Stimulated activated CD4-positive, alpha-beta T cell treated with anti-CD3 and anti-CD28 coated beads, Interleukin-2, amount 100 ng/mL, for 48 hours (primary cell): ENCODE measurements around the gene NOL4L.

Experiments
- DNase-seq, 2 donors: peaks; one replicate each; pipeline ENCODE4 v3.0.0-alpha.2; 2020

Gene NOL4L

GRCh38 chr20:32559753-32560380, 25.3 kb downstream of the NOL4L start:
- no peak for DNase-seq

- no peak for DNase-seq
Observed at GRCh38 chr20:32559205-32559752, 25.9 kb downstream of the NOL4L start.

DNA sequence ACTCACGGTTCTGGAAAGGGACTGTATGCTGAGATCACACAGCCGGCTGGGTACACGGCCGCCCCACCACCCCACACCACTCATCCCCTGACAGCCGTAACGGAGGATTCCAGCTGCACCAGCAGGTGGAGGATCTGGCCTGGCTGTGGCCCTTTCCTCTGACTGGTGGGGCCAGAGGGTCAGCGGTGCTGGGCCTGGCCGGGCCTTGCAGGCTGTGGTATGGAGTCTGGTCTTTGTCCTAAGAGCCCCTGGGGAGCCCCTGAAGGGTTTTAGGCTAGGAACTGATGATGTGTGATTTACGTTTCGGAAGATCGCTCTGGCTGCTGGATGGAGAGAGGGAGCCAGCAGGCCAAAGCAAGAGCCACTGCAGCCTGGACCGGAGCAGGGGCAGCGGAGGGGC, 26.6 kb downstream of the NOL4L start:
- no peak for DNase-seq

GRCh38 chr20:32557319-32557718, 27.8 kb downstream of the NOL4L start:
- no peak for DNase-seq

DNA sequence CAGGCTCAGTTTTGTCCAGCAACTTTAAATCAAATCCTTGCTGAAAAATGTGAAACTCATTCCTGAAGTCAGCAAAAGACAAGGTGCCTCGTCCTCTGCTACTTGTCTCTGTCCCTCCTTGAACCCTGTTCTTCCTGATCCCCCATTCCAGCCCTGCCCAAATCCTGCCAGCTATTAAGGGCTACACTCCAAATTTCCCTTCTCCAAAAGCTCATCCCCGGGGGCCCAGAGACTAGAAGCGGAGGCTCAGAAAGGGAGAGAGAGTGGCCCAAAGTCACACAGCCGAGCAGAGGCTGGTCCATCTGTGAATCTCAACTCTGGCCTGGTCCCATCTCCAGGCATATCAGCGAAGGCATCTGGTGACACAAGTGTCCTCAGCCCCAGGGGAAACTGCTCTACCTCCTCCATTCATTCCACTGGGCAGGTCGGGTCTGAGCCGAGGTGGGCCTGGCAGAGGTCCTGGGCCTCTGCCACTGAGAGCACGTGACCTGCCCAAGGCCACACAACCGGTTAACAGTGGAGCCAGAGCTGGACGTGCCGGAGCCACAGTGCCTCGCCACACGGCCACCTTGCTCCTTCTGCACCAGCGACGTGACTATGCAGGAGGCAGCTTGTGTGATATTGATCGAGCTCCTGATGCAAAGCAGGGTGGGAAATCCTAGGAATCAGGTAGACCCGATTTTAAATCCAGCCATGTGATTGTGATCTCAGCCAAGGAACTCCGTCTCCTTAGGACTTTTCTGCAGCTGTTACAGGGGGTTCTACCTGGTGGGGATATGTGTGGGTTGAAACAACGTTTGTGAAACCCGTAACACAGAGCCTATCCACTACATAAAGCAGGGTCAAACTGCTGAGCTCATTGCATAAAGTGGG, 28.6 kb downstream of the NOL4L start:
- DNase-seq, result no peak

DNA sequence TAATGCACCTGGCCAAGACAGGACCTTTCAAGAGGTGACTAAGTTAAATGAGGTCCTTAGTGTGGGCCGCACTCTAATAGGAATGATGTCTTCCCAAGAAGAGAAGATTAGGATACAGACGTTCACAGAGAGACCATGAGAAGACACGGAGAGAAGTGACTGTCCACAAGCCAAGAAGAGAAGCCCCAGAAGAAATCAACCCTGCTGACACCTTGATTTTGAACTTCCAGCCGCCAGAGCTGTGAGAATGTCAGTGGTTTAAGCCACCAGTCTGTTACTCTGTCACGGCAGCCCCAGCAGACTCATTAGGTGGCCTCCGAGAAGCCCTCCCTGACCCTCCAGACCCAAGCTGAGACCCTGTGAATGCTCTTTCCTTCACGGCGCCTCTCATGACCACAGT, 29.5 kb downstream of the NOL4L start:
- DNase-seq, result no peak

GRCh38 chr20:32554965-32555289, 30.2 kb downstream of the NOL4L start:
- DNase-seq, result no peak

GRCh38 chr20:32553618-32554017, 31.5 kb downstream of the NOL4L start:
- no peak for DNase-seq

GRCh38 chr20:32551693-32552092, 33.4 kb downstream of the NOL4L start:
- no peak for DNase-seq

DNA sequence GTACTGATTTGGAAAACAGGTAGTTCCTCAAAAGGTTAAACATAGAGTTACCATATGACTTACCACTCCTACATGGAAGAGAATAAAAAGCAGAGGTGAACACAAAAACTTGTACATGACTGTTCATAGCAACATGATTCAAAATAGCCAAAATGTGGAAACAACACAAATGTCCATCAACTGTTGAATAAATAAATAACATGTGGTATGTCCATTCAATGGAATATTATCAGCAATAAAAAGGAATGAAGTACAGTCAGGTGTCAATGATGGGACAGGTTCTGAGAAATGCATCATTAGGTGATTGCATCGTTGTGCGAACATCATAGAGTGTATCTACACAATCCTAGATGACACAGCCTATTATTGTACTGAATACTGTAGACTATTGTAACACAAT, 35.3 kb downstream of the NOL4L start:
- DNase-seq, result no peak

DNA sequence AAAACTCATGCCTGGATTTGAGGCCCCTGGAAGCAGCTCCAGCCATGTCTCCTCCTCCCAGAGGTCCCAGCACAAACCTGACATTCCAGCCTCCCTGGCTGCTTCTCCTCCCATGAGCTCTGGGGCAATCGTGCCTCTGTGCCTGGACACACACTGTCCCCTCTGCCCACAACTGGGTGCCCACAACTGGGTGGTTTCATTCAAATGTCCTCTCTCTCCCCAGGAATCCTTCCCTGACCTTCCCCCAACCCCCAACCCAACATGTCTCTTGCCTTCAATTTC, 37.4 kb downstream of the NOL4L start:
- no peak for DNase-seq

- DNase-seq, result no peak
Observed at GRCh38 chr20:32546918-32547752, 38.0 kb downstream of the NOL4L start.

- DNase-seq, result no peak
Observed at GRCh38 chr20:32544893-32545840, 40.0 kb downstream of the NOL4L start.

GRCh38 chr20:32544260-32544722, 40.8 kb downstream of the NOL4L start:
- no peak for DNase-seq

- no peak for DNase-seq
Observed at GRCh38 chr20:32543570-32544259, 41.4 kb downstream of the NOL4L start.

GRCh38 chr20:32542259-32542615, 42.9 kb downstream of the NOL4L start:
- no peak for DNase-seq

- DNase-seq, result no peak
Observed at GRCh38 chr20:32541323-32542258, 43.5 kb downstream of the NOL4L start.

- DNase-seq, result peak in 1 of 2 donors; percentile 53
Observed at GRCh38 chr20:32539817-32540675, 45.1 kb downstream of the NOL4L start.

- DNase-seq, result no peak
Observed at GRCh38 chr20:32539026-32539816, 45.9 kb downstream of the NOL4L start.
